ENCODE results near the gene LY6G6D. TPM values are rescaled to one million over a fixed set of nuclear protein-coding genes. Genes with fewer than 3 reads are reported as not detected.

Gene LY6G6D
- total RNA-seq, 4 donors from 2014 or later, result not detected

- Histone ChIP-seq H3K27me3 (no peaks in the 10 kb centered on the region), H3K4me3 (no peak overlapping the region), H3K36me3 (peaks cover 0 to 55% (median 29%) of the 10 kb centered on the region in 4 donors), H3K4me1 (no peaks in the 10 kb centered on the region), H3K27ac (no peak overlapping the region), H3K9me3 (no peaks in the 10 kb centered on the region)
- intact Hi-C loops (cut with DNase I; ENCODE audit: low total_unique reads), result no loop called here
- no peak for TF ChIP-seq POLR2A (IDR thresholded peaks at IDR 0.05)
- TF ChIP-seq POLR2AphosphoS5 (IDR thresholded peaks at IDR 0.05), result no peak
- TF ChIP-seq CTCF (IDR thresholded peaks at IDR 0.05), result no peak
- no peak for TF ChIP-seq EP300 (IDR thresholded peaks at IDR 0.05; ENCODE audit: low read depth)
- in situ Hi-C loops (cut with MboI; ENCODE audit: low pct_ligation_motif_present in 1 of 4, low pct_unique_long_range_greater_than_20kb in 1 of 4, low sequenced_read_pairs in 3 of 4), result no loop called here
- 87% methylated on average over 4 of the region's 4 CpGs; no CpG with 5 or more reads in 1 of the 2 donors for WGBS, 2 donors (ENCODE audit: low coverage in 1 of 2)
- DNase-seq, result no peak
Measured at GRCh38 chr6:31692353-31692752, 22.8 kb upstream of the LY6G6D start.

- Histone ChIP-seq H3K9me3 (no peaks in the 10 kb centered on the region), H3K36me3 (peaks cover 0 to 50% (median 26%) of the 10 kb centered on the region in 4 donors), H3K27me3 (no peaks in the 10 kb centered on the region), H3K27ac (no peak overlapping the region), H3K4me1 (no peaks in the 10 kb centered on the region), H3K4me3 (no peak overlapping the region)
- WGBS, 2 donors (ENCODE audit: low coverage in 1 of 2), result 78 to 91% methylated on average over 2 to 9 of the region's 9 CpGs
- no peak for DNase-seq
- intact Hi-C loops (cut with DNase I; ENCODE audit: low total_unique reads), result no loop called here
- in situ Hi-C loops (cut with MboI; ENCODE audit: low pct_ligation_motif_present in 1 of 4, low pct_unique_long_range_greater_than_20kb in 1 of 4, low sequenced_read_pairs in 3 of 4), result no loop called here
- TF ChIP-seq POLR2A (IDR thresholded peaks at IDR 0.05) (no peak), POLR2AphosphoS5 (IDR thresholded peaks at IDR 0.05) (no peak), CTCF (IDR thresholded peaks at IDR 0.05) (no peak), EP300 (IDR thresholded peaks at IDR 0.05; ENCODE audit: low read depth) (no peak)
Measured at GRCh38 chr6:31692886-31693285, 22.3 kb upstream of the LY6G6D start.

- intact Hi-C loops (cut with DNase I; ENCODE audit: low total_unique reads), result no loop called here
- no peak for TF ChIP-seq EP300 (IDR thresholded peaks at IDR 0.05; ENCODE audit: low read depth)
- Histone ChIP-seq H3K27ac (no peak overlapping the region), H3K9me3 (no peaks in the 10 kb centered on the region), H3K27me3 (no peaks in the 10 kb centered on the region), H3K4me1 (no peaks in the 10 kb centered on the region), H3K4me3 (no peak overlapping the region), H3K36me3 (peaks cover 0 to 44% (median 21%) of the 10 kb centered on the region in 4 donors)
- 90% methylated on average over 6 of the region's 6 CpGs; no CpG with 5 or more reads in 1 of the 2 donors for whole genome bisulfite sequencing, 2 donors (ENCODE audit: low coverage in 1 of 2)
- in situ Hi-C loops (cut with MboI; ENCODE audit: low pct_ligation_motif_present in 1 of 4, low pct_unique_long_range_greater_than_20kb in 1 of 4, low sequenced_read_pairs in 3 of 4), result no loop called here
- no peak for DNase-seq
Measured at GRCh38 chr6:31693535-31693934, 21.6 kb upstream of the LY6G6D start.

- intact Hi-C loops (cut with DNase I; ENCODE audit: low total_unique reads), result no loop called here
- 55 to 57% methylated on average over 3 of the region's 3 CpGs for WGBS, 2 donors (ENCODE audit: low coverage in 1 of 2)
Measured at GRCh38 chr6:31697555-31697954, 17.6 kb upstream of the LY6G6D start.

More at GRCh38 chr6:31697555-31697954, 17.6 kb upstream of the LY6G6D start:
- Histone ChIP-seq H3K4me3 (no peak overlapping the region), H3K36me3 (peaks cover 0 to 33% (median 12%) of the 10 kb centered on the region in 4 donors), H3K9me3 (no peaks in the 10 kb centered on the region), H3K27me3 (no peaks in the 10 kb centered on the region), H3K4me1 (peaks cover 17 to 20% (median 18%) of the 10 kb centered on the region in 4 donors), H3K27ac (no peak overlapping the region)
- in situ Hi-C loops (cut with MboI; ENCODE audit: low pct_ligation_motif_present in 1 of 4, low pct_unique_long_range_greater_than_20kb in 1 of 4, low sequenced_read_pairs in 3 of 4), result no loop called here
- TF ChIP-seq EP300 (IDR thresholded peaks at IDR 0.05; ENCODE audit: low read depth) (no peak), CTCF (IDR thresholded peaks at IDR 0.05) (no peak), POLR2A (IDR thresholded peaks at IDR 0.05) (no peak), POLR2AphosphoS5 (IDR thresholded peaks at IDR 0.05) (no peak)
- DNase-seq, result no peak

All from transverse colon (tissue), 4 donors.